HUES48 (cell line): ENCODE data around the gene NEDD1.

Source experiments
- H3K27ac ChIP-seq: one replicate; pipeline ENCODE4 v1.7.0; 2013; ENCODE audit warnings: low read depth, low read length, inconsistent platforms
- H3K27me3 ChIP-seq: 2 replicates; pipeline ENCODE4 v1.6.1; 2013; ENCODE audit warnings: mild to moderate bottlenecking, low read length; ENCODE audit not compliant: control insufficient read depth, insufficient read depth
- H3K36me3 ChIP-seq: 2 replicates; pipeline ENCODE4 v1.6.1; 2013; ENCODE audit warnings: low read length; ENCODE audit not compliant: control insufficient read depth, insufficient read depth
- H3K4me1 ChIP-seq: 2 replicates; pipeline ENCODE4 v1.6.1; 2013; ENCODE audit warnings: mild to moderate bottlenecking, low read length; ENCODE audit not compliant: control insufficient read depth, insufficient read depth
- H3K4me3 ChIP-seq: 2 replicates; pipeline ENCODE4 v1.5.1; 2013; ENCODE audit warnings: mild to moderate bottlenecking, low read depth, low read length
- H3K9ac ChIP-seq: 2 replicates; pipeline ENCODE4 v1.6.1; 2013; ENCODE audit warnings: mild to moderate bottlenecking, low read depth, low read length, moderate library complexity
- H3K9me3 ChIP-seq: 2 replicates; pipeline ENCODE4 v1.6.1; 2013; ENCODE audit warnings: low read length; ENCODE audit not compliant: control insufficient read depth, insufficient read depth

Gene NEDD1

DNA sequence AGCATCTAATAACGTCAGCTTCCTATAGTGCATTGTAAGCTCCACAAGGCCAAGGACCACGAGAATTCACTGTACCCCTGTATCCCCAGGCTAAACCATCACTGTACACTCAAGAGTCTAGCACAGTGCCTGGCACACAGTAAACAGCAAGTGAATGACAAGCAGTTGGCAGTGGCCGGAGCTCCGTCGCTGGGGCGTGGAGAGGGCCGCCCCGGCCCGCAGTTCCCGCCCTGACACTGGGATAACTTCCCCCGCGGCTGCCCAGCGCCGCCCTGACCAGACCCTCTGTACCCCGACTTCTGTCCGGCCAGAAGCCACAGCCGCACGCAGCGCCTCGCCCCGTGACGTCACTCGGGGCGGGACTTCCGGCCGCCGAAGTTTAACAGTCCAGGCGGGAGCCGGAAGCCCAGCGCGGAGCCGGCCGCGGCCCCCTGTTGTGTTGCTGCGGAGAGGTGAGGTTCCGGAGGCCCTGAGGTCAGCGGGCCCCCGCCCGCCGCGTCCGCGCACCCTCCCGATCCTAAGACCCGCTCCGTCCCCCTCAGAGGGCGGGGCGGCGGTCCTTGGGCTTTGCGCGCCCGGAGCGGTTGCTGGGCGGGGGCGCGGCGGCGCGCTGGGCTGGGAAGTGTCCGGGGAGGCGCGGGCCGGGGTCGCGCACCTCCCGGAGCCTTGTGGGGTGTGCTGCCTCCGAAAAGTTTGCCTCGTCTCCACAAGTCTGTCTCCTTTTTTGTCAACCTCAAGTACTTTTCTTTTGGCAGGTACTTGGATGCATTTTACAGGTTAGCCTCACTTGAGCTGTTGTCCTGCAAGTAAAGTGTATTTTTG lies at the start of gene NEDD1:
NEDD1 (plus strand) TSS at position 409 of the 822 bp plus-strand sequence. CDS start 2,503 bp downstream, outside the sequence.
- peak within 1 kb of the TSS; percentile 98 for H3K4me3 ChIP-seq
- no peaks in the 10 kb centered on the region for H3K36me3 ChIP-seq
- peaks cover 15% of the 10 kb centered on the region for H3K4me1 ChIP-seq
- H3K9me3 ChIP-seq: no peaks in the 10 kb centered on the region
- H3K27ac ChIP-seq: peak within 1 kb of the TSS; percentile 88
- no peaks in the 10 kb centered on the region for H3K27me3 ChIP-seq
- peak within 1 kb of the TSS; percentile 92 for H3K9ac ChIP-seq

DNA sequence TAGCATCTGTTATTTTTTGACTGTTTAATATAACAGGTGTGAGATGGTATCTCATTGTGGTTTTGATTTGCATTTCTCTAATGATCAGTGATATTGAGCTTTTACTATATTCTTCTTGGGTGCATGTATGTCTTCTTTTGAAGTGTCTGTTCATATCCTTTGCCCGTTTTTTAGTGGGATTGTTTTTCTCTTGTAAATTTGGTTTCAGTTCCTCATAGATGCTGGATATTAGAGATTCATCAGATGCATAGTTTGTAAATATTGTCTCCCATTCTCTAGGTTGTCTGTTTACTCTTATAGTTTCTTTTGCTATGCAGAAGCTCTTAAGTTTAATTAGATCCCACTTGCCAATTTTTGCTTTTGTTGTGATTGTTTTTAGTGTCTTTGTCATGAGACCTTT lies 48.9 kb upstream of the NEDD1 start:
- Histone ChIP-seq H3K4me3 (no peak overlapping the region), H3K9ac (no peak overlapping the region), H3K9me3 (no peaks in the 10 kb centered on the region), H3K4me1 (peaks cover 11% of the 10 kb centered on the region), H3K36me3 (no peaks in the 10 kb centered on the region), H3K27ac (no peak overlapping the region), H3K27me3 (no peaks in the 10 kb centered on the region)

DNA sequence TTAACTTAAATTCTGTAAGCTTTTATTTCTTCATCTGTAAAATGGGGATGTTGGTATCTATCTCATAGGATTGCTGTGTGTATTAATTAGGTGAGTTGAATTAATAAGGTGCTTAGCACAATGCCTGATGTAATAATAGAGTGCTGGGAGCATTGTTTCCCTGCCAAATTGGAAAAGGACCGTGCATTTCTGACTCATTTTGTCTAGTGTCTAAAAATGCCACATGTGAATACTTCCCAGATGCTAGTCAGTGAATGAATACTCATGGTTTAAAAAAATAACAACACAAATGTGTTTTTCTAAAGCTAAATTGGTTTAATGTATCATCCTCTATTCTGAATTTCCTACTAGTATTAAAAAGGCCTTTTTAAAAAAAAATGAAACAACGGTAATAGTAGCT lies 45.4 kb upstream of the NEDD1 start:
- H3K27me3 ChIP-seq: no peaks in the 10 kb centered on the region
- no peaks in the 10 kb centered on the region for H3K9me3 ChIP-seq
- H3K36me3 ChIP-seq: no peaks in the 10 kb centered on the region
- H3K4me1 ChIP-seq: peaks cover 11% of the 10 kb centered on the region
- no peak overlapping the region for H3K27ac ChIP-seq
- H3K4me3 ChIP-seq: no peak overlapping the region
- no peak overlapping the region for H3K9ac ChIP-seq

GRCh38 chr12:96862326-96862725 lies 44.7 kb upstream of the NEDD1 start:
- no peak overlapping the region for H3K27ac ChIP-seq
- H3K9ac ChIP-seq: no peak overlapping the region
- no peaks in the 10 kb centered on the region for H3K36me3 ChIP-seq
- no peaks in the 10 kb centered on the region for H3K9me3 ChIP-seq
- no peaks in the 10 kb centered on the region for H3K27me3 ChIP-seq
- H3K4me1 ChIP-seq: peaks cover 11% of the 10 kb centered on the region
- H3K4me3 ChIP-seq: no peak overlapping the region

DNA sequence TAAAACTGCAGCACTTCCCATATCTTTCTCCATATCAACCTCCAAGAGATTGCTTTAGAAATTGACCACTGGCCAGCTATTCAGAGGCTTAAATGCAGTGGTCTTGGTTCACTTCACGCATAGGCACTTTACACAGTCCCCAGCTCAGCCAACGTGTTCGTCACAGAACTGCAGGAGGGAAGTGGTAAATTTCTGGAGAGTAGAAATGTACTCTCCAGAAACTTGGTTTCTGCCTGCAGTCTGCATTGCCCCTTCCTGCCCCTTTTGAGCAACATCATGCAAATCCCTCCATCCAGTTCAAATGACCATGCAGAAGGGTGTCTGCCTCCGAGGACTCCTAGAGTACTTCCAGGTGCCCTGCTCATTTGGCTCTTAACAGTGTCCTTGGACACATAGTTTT lies 42.7 kb upstream of the NEDD1 start:
- no peak overlapping the region for H3K4me3 ChIP-seq

DNA sequence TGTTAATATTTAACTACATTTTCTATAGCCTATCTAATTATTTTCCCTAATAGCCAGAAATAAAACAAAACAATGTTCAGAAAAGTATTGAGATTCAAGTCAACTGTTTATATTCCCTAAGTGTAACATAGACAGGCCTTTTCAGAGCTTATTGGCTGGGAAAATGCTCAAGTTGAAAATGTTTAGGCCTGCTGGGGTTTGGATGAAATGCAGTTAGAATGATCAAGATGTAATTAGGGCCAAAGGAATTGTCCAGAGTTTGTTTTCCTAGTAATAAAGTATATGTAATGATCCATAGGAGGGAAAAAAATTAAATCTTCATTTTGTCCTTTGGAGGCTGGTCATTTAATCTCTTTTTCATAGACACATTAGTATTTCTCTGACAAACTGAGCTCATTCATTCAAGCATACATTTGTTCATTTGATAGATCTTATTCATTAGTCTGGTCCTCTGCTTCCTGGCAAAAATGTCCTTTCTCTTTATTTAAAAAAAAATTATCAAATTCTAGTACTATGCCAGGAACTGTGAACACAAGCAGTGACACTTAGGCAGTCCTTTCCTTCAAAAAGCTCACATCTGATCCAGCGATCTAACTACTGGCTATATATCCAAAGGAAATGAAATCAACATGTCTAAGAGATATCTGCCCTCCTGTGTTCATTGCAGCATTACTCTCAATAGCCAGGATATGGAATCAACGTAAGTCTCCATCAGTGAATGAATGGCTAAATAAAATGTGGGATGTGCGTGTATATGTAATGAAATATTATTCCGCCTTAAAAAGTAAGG lies 40.1 kb upstream of the NEDD1 start:
- Histone ChIP-seq H3K4me3 (no peak overlapping the region), H3K9me3 (no peaks in the 10 kb centered on the region), H3K27me3 (no peaks in the 10 kb centered on the region), H3K9ac (no peak overlapping the region), H3K4me1 (peaks cover 10% of the 10 kb centered on the region), H3K36me3 (no peaks in the 10 kb centered on the region), H3K27ac (no peak overlapping the region)

More for the DNA sequence above, 42.7 kb upstream of the NEDD1 start:
- H3K9ac ChIP-seq: no peak overlapping the region
- H3K4me1 ChIP-seq: peaks cover 11% of the 10 kb centered on the region
- no peaks in the 10 kb centered on the region for H3K36me3 ChIP-seq
- H3K27me3 ChIP-seq: no peaks in the 10 kb centered on the region
- no peak overlapping the region for H3K27ac ChIP-seq
- H3K9me3 ChIP-seq: no peaks in the 10 kb centered on the region

- Histone ChIP-seq H3K9me3 (no peaks in the 10 kb centered on the region), H3K27me3 (no peaks in the 10 kb centered on the region), H3K4me1 (no peaks in the 10 kb centered on the region), H3K9ac (no peak overlapping the region), H3K36me3 (no peaks in the 10 kb centered on the region), H3K4me3 (no peak overlapping the region), H3K27ac (no peak overlapping the region)
Measured at GRCh38 chr12:96870946-96871345, 36.1 kb upstream of the NEDD1 start.

- Histone ChIP-seq H3K27ac (no peak overlapping the region), H3K36me3 (no peaks in the 10 kb centered on the region), H3K27me3 (no peaks in the 10 kb centered on the region), H3K4me1 (no peaks in the 10 kb centered on the region), H3K4me3 (no peak overlapping the region), H3K9me3 (no peaks in the 10 kb centered on the region), H3K9ac (no peak overlapping the region)
Measured at GRCh38 chr12:96872961-96873360, 34.1 kb upstream of the NEDD1 start.

DNA sequence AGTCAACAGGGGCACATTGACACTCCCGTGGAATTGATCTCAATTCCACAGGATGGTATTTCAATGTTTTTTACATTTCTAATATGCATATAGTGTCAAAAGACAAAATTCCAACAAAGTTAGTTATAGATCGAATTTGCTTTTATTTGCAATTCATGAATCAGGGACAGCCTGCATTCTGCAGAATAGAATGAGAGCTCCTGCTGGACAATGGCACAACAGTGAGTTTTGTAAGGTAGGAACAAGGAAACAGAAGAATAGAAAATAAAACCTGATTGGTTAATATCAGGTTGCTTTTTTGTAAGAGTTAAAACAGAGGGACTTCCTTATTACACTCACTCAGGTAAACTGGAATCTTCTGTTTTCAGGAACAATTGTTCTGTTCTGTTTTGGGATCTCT lies 32.8 kb upstream of the NEDD1 start:
- H3K4me3 ChIP-seq: no peak overlapping the region
- H3K9me3 ChIP-seq: no peaks in the 10 kb centered on the region
- H3K4me1 ChIP-seq: no peaks in the 10 kb centered on the region
- H3K27ac ChIP-seq: no peak overlapping the region
- no peak overlapping the region for H3K9ac ChIP-seq
- H3K27me3 ChIP-seq: no peaks in the 10 kb centered on the region
- no peaks in the 10 kb centered on the region for H3K36me3 ChIP-seq

DNA sequence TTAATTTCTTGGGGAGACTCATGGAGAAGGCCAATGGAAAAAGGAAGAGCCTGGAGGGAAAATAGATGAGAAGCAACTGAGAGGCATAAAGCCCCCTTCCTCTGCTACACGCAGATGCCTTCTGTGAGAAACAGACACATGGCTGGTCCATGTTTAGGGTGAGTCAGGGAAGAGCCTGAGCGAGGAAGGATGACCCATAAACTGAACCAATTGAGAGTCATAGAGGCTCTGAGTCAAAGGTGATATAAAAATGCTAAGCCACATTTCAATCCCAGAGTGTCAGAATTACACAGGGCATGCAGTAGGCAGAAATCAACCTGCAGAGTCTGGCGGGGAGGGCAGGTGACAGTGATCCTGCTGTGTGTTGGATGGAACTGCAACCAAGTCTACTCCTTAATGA lies 30.1 kb upstream of the NEDD1 start:
- Histone ChIP-seq H3K27me3 (no peaks in the 10 kb centered on the region), H3K27ac (no peak overlapping the region), H3K4me3 (no peak overlapping the region), H3K9ac (no peak overlapping the region), H3K36me3 (no peaks in the 10 kb centered on the region), H3K4me1 (no peaks in the 10 kb centered on the region), H3K9me3 (no peaks in the 10 kb centered on the region)

DNA sequence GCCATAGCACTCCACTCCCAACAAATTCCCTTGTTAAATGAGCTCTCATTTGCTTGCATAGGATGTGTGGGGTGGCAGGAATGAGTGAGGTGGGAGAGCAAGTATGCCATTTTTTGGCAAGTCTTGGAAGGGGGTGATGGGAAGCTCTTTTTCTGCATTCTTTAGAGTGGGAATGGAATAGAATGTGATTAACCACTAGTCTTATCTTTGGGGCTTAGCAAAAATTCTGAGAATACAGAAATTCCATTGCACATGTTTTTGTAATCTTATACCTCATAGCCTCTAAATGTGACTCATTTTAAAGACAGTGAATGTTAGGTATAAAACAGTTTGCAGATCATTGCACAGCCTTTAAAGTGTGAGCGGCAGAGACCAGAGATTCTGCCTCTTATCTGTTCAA lies 28.4 kb upstream of the NEDD1 start:
- no peaks in the 10 kb centered on the region for H3K27me3 ChIP-seq
- H3K27ac ChIP-seq: no peak overlapping the region
- no peaks in the 10 kb centered on the region for H3K4me1 ChIP-seq
- no peaks in the 10 kb centered on the region for H3K36me3 ChIP-seq
- no peak overlapping the region for H3K4me3 ChIP-seq
- no peaks in the 10 kb centered on the region for H3K9me3 ChIP-seq
- H3K9ac ChIP-seq: no peak overlapping the region
